Upper lobe of left lung (tissue), 4 donors: Measurements from ENCODE around the gene GRK1.

Experiments used
- CTCF ChIP-seq, 6 experiments: fragments of 450-650 bp in 4 of 6; fragments of 200-600 bp in 2 of 6; sonication (generic) in 2 of 6; IDR thresholded peaks; one replicate each; pipeline ENCODE4 v1.5.1; 2016 to 2019; ENCODE audit warnings: antibody characterized with exemption in 6 of 6
- POLR2A ChIP-seq, 4 donors: fragments of 450-650 bp; IDR thresholded peaks; one replicate each; pipeline ENCODE4 v1.5.1; 2016 to 2017; ENCODE audit warnings: antibody characterized with exemption in 4 of 4, mild to moderate bottlenecking in 2 of 4

DNA sequence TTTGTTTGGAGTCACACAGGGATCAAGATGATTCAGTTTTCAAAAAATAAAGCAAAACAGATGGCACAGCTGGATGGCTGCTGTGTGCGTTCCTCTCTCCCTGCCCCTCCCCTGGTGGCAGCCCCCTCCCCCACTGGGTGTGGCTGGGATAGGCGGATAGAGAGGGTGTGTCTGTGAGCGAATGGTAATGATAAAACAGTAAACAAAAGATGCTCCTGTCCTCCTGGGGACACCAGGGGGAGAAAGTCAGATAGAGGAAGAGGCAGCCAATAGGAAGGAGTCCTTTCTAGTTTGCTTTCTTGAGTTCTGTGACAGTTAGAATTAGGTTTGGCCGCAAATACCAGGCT lies 98.5 kb downstream of the GRK1 start:
- TF ChIP-seq CTCF (IDR thresholded peaks at IDR 0.05) (no peak), POLR2A (IDR thresholded peaks at IDR 0.05) (no peak)
